Measurements from ENCODE around the gene CPSF4L.

The CPSF4L gene

DNA sequence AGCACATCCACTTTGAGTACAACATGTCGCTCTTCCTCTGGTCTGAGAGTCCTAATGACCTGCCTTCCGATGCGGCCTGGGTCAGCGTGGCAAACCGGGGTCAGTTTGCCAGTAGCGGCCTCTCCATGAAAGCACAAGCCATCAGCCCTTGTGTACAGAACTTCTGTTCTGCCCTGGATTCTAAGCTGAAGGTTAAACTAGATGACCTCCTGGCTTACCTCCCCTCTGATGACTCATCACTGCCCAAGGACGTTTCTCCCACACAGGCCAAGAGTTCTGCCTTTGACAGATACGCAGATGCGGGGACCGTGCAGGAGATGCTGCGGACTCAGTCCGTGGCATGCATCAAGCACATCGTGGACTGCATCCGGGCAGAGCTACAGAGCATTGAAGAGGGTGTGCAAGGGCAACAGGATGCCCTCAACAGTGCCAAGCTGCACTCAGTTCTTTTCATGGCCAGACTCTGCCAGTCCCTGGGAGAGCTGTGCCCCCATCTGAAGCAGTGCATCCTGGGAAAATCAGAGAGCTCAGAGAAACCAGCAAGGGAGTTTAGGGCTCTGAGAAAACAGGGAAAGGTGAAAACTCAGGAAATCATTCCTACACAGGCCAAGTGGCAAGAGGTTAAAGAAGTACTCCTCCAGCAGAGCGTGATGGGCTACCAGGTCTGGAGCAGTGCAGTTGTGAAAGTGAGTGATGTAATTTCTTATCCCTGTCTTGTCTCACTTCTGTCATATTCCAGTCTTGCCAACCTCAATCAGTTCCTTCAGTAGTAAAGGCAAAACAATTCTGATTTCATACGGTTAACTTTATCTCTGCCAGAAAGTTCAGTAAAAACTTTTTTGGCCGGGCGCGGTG, 60.2 kb downstream of the CPSF4L start:
- no peak for DNase-seq (ENCODE audit: low read depth)

DNA sequence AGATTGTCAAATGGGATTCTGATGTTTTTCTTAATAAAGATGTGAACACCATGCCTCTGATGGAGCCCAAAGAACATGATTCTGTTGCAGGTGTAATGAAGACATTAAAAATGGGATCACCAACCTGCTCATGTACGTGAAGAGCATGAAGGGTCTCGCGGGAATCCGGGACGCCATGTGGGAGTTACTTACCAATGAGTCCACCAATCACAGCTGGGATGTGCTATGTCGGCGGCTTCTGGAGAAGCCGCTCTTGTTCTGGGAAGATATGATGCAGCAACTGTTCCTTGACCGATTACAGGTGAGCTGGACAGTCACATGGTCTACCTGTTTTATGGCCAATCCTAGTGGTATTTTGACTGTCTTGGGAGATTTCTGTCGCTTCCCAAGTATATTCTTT, 61.2 kb downstream of the CPSF4L start:
- no peak for DNase-seq (ENCODE audit: low read depth)

DNA sequence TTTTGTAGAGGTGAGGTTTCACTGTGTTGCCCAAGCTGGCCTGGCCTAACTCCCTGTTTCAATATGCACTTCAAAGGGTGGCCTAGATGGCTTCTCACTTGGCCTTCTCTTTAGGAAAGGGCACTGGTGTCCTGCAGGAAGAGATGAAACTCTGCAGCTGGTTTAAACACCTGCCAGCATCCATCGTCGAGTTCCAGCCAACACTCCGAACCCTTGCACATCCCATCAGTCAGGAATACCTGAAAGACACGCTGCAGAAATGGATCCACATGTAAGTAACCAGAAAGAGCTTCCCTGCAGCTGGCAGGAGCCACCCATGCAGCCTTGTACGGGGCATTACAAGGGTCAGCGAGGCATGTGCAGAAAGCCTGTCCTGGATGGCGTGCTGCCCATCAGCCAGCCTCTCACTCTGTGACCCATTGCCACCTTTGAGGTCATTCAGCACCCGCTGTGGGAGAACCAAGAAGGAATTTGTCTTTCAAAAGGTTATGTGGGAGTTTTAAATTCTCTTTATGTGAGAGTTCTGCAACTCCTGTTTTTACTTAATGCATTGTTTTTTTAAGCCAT, 61.8 kb downstream of the CPSF4L start:
- DNase-seq (ENCODE audit: low read depth), result no peak

DNA sequence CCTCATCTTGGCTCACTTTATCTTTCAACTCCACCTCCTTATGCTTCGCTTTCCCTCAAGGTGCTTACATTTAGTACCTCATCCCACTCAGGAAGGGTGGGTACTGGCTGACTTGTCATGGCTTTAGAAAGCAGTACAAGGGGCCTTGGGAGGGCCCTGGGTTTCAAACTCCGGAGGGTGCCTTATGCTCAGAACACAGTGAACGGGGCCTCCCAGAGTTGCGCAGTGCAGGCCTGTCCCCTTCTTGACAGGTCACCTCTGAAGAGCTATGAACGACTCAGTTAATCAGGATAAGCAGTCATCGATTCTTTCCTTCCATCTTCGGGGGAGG, 62.8 kb downstream of the CPSF4L start:
- no peak for DNase-seq (ENCODE audit: low read depth)
